ENCODE measurements around the gene PEX6.

DNA sequence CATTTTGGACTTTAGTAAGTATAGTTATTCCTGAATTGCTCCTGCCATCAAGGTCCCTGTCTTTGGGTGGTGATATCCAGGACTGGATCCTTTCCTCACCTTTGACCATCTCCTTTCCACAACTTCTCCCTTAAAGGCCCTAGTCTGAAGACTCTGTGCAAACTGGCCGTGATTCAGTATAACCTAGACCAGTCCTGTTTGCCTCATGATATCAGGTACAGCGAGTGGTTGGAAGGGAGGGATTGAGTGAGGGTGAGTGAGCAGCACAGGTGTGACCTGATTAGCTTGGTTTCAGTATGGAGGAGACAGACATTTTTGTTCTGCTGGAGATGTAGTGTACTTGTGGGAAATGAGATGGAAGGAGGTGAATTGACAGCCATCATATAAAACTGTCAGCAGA is 40.2 kb upstream of the PEX6 start:
- TF ChIP-seq EZH2 (IDR thresholded peaks at IDR 0.05; ENCODE audit: borderline replicate concordance, low read depth, low read length, severe bottlenecking) = no peak
- TF ChIP-seq, protein P1, sequence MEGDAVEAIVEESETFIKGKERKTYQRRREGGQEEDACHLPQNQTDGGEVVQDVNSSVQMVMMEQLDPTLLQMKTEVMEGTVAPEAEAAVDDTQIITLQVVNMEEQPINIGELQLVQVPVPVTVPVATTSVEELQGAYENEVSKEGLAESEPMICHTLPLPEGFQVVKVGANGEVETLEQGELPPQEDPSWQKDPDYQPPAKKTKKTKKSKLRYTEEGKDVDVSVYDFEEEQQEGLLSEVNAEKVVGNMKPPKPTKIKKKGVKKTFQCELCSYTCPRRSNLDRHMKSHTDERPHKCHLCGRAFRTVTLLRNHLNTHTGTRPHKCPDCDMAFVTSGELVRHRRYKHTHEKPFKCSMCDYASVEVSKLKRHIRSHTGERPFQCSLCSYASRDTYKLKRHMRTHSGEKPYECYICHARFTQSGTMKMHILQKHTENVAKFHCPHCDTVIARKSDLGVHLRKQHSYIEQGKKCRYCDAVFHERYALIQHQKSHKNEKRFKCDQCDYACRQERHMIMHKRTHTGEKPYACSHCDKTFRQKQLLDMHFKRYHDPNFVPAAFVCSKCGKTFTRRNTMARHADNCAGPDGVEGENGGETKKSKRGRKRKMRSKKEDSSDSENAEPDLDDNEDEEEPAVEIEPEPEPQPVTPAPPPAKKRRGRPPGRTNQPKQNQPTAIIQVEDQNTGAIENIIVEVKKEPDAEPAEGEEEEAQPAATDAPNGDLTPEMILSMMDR (IDR thresholded peaks at IDR 0.05; ENCODE audit: borderline replicate concordance, extremely low read depth, low read length, poor library complexity, severe bottlenecking) = no peak

Data from DND-41 (cell line).